ENCODE results near the gene SCN2B. TPM values are rescaled to one million over a fixed set of nuclear protein-coding genes. Genes with fewer than 3 reads are reported as not detected.

Gene SCN2B
- total and polyA plus RNA-seq, 5 experiments from 2014 or later, result not detected

DNA sequence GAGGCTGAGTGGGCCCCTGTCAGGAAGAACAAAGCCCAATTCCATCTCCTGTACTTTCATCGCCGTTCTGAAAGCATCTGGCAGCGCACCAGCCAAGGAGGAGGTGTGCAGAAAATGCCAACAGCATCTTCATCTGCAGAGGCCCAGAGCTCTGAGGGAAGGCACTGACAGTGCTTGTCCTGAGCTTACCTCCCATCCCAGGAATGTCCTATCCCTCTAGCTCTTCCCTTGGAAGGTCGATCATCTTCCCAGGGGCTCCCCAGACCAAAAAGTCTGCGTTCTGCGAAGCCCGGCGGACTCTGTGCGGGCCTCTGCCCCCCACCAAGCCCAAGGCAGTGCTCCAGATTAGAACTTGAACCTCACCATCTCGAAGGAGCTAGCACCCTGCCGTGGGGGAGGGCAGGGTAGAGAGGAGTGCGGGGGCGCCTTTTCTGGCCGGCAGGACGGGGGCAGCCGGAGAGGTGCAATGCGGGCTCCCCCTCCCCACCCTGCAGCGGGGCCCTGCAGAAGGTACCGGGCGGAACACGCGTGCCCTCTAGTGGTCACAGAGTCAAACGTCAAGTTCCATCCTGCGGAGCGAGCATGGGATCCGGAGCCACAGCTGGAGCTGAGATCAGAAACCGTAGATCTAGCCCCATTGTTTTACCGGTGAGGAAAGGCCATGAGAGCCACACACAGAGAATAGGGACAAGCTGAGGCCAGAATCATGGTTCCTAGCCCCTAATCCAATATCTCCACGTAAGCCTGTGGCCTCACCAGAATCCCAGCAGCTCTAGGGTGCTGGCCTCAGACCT is 5.0 kb downstream of the SCN2B start:
- no peak overlapping the region for H3K4me3 Mint-ChIP-seq
- no peaks in the 10 kb centered on the region for H3K9me3 Mint-ChIP-seq
- POLR2A ChIA-PET, result interaction anchor here (1.0 to 1.3 kb wide), 3 partner anchors 9 to 179 kb away, joined by 3 read pairs; no protein-coding TSS in a partner anchor
- DNase-seq (peak; percentile 56 to 84 (median 69)), ATAC-seq (peak; percentile 94 to 98)
- H3K4me1 Mint-ChIP-seq, result peaks cover 2 to 7% (median 5%) of the 10 kb centered on the region in 4 donors
- H3K27ac Mint-ChIP-seq, result no peak overlapping the region
- H3K27me3 Mint-ChIP-seq, result peaks cover 0 to 18% (median 8%) of the 10 kb centered on the region in 5 donors
- H3K36me3 Mint-ChIP-seq, result no peaks in the 10 kb centered on the region

DNA sequence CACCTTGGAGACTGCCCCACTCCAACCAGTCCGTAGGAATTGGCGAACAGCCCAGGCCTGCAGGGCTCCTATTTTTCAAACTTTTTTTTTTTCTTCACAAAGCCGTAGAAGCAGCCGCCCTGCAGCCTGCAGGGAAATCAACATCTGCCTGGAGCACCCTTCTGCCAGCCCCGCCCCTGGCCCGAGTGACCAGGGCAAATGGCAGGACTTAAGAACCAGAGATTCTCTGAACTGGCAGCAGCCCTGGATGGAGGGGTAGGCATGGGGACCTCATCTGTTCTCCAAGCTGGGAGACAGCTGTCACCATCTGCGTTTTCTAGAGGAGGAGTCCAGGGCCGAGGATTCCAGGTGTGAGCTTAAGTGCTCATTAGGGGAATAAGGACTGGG is 5.6 kb downstream of the SCN2B start:
- ATAC-seq (no peak), DNase-seq (no peak)
- Mint-ChIP-seq H3K27me3 (peaks cover 0 to 13% (median 7%) of the 10 kb centered on the region in 5 donors), H3K27ac (no peak overlapping the region), H3K36me3 (no peaks in the 10 kb centered on the region), H3K9me3 (no peaks in the 10 kb centered on the region), H3K4me1 (peaks cover 2 to 7% (median 5%) of the 10 kb centered on the region in 4 donors), H3K4me3 (no peak overlapping the region)
- POLR2A ChIA-PET, result interaction anchor here (1.3 kb wide), 1 partner anchor 9 kb away, joined by 3 read pairs; no protein-coding TSS in a partner anchor

DNA sequence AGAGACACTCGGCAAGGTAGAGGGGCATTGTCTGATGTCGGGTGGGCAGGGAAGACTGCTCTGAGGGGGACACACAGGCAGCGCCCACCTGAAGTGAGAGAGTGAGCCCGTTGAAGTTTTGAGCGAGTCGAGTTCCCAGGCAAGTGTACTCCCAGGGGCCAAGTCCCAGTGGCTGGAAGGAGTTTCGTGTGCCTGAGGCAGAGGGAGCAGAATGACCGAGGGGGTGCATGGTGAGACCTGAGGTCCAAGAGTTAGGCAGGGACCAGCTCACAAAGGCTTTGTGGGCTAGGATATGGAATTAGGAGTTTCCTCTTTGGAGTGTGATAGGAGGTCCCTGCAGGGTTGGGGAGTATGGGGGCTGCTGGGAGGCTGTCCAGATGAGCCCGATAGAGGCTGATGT is 6.2 kb downstream of the SCN2B start:
- H3K9me3 Mint-ChIP-seq, result no peaks in the 10 kb centered on the region
- ATAC-seq (no peak), DNase-seq (no peak)
- peaks cover 2 to 7% (median 5%) of the 10 kb centered on the region in 4 donors for H3K4me1 Mint-ChIP-seq
- H3K27me3 Mint-ChIP-seq, result peaks cover 0 to 13% (median 7%) of the 10 kb centered on the region in 5 donors
- H3K36me3 Mint-ChIP-seq, result no peaks in the 10 kb centered on the region
- POLR2A ChIA-PET, result interaction anchor here (1.3 kb wide), 1 partner anchor 10 kb away, joined by 3 read pairs; no protein-coding TSS in a partner anchor
- no peak overlapping the region for H3K4me3 Mint-ChIP-seq
- H3K27ac Mint-ChIP-seq, result no peak overlapping the region

DNA sequence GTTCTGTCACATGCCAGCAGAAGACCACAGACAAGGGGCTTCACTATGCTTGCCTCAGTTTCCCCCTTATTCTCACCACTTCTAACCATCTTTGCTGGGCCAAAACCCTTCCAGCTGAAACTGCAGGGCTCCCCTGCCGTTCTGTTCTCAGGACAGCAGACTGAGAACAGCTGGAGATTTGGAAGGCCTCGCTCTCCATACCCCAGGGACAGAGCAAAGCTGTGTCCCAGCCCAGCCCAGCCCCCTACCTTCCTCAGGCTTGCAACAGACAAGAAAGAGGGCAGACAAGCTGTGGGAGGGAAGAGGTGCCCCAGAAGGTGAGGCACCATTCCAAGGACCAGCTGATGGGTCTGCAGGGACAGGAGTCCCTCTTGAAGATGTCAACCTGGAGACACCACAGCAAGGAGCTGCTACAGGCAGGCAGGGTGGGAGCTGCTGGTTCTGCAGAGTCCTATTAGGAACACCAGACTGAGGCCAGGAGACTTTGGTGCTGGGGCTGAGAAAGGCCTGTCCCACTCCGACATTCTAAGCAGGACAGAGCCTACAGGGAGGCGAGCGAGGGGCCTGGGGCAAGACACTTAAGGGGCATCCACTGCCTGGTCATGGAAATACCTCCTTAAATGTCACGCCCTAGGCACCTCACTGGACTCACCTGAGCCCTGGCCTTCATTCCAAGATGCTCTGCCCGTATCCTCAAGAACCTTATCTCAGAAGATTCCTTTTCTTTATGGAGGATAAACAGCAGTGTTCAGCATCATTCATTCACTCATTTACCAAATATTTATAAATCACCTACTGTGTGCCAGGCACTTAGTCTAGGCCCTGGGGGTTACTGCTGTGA is 6.9 kb downstream of the SCN2B start:
- Mint-ChIP-seq H3K4me3 (no peak overlapping the region), H3K36me3 (no peaks in the 10 kb centered on the region), H3K4me1 (peaks cover 2 to 7% (median 5%) of the 10 kb centered on the region in 4 donors), H3K27me3 (peaks cover 0 to 13% (median 6%) of the 10 kb centered on the region in 5 donors), H3K9me3 (no peaks in the 10 kb centered on the region), H3K27ac (no peak overlapping the region)
- ATAC-seq, result no peak
- POLR2A ChIA-PET, result no interaction called here
- no peak for DNase-seq

DNA sequence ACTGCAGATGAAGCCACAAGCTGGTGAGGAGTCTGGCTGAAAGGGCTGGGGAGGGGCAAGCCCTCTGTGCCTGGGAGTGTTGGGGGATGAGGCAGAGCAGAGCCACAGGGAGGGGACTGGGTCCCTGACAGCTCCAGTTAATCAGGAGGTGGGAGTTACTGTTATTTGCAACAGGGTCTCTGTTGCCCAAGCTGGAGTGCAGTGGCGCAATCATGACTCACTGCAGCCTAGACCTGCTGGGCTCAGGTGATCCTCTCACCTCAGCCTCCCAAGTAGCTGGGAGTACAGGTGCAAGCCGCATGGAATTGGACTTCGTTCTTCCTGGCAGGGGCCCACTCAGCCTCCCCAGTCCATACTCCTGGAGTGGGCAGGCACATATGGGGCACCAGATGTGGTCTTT is 7.7 kb downstream of the SCN2B start:
- no peak for ATAC-seq
- DNase-seq, result no peak
- Mint-ChIP-seq H3K9me3 (no peaks in the 10 kb centered on the region), H3K27ac (peak overlapping the region in 1 of 10 donors; percentile 47), H3K27me3 (peaks cover 0 to 15% (median 3%) of the 10 kb centered on the region in 5 donors), H3K4me1 (peaks cover 2 to 9% (median 5%) of the 10 kb centered on the region in 4 donors), H3K36me3 (no peaks in the 10 kb centered on the region), H3K4me3 (no peak overlapping the region)
- POLR2A ChIA-PET, result no interaction called here

DNA sequence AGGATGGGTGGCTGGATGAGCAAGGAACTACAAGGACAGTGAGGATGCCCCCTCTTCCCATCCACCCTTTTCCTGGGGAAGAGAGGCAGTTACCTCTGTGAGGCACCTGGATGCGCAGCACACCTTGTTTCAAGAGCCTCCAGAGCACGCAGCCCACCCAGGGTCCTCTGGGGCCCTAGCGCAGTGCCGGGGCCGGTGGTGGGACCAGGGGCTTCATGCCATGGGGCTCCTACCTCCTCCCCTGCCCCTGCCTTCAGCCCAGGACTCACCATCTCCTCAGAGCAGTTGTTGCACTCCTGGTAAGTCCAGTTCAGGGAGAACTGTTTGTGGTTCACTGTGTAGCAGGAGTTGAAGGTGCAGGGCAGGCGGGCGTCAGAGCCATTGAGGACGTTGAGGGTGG is 8.1 kb downstream of the SCN2B start:
- H3K27ac Mint-ChIP-seq, result peak overlapping the region in 1 of 10 donors; percentile 47
- peaks cover 0 to 18% (median 3%) of the 10 kb centered on the region in 5 donors for H3K27me3 Mint-ChIP-seq
- H3K4me1 Mint-ChIP-seq, result peaks cover 2 to 9% (median 5%) of the 10 kb centered on the region in 4 donors
- no peaks in the 10 kb centered on the region for H3K9me3 Mint-ChIP-seq
- DNase-seq (no peak), ATAC-seq (no peak)
- H3K4me3 Mint-ChIP-seq, result no peak overlapping the region
- POLR2A ChIA-PET, result no interaction called here
- no peaks in the 10 kb centered on the region for H3K36me3 Mint-ChIP-seq

DNA sequence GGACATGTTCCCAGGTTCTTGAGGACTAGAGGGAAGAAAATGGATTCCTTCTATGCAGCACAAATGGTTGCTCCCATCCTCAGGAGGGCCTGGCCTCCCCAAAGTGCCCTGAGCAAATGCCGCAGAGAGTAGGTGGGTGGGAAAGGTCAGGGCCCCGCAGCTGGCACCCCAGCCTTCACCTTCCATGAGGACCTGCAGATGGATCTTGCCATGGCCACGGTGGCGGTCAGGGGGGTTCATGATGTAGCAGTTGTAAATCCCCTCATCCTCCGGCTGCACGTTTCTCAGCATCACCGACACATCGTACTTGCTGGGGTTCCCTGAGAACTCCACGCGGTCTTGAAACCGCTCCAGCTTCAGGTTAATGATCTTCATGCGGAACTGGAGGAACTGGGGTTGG is 8.5 kb downstream of the SCN2B start:
- Mint-ChIP-seq H3K4me3 (no peak overlapping the region), H3K36me3 (no peaks in the 10 kb centered on the region), H3K27me3 (peaks cover 0 to 20% (median 3%) of the 10 kb centered on the region in 5 donors), H3K27ac (no peak overlapping the region), H3K4me1 (peaks cover 2 to 7% (median 5%) of the 10 kb centered on the region in 4 donors), H3K9me3 (no peaks in the 10 kb centered on the region)
- ATAC-seq (no peak), DNase-seq (no peak)
- POLR2A ChIA-PET, result no interaction called here

- H3K4me3 Mint-ChIP-seq, result no peak overlapping the region
- no peak for ATAC-seq
- DNase-seq, result no peak
- H3K27me3 Mint-ChIP-seq, result peaks cover 0 to 20% (median 3%) of the 10 kb centered on the region in 5 donors
- no peaks in the 10 kb centered on the region for H3K36me3 Mint-ChIP-seq
- H3K9me3 Mint-ChIP-seq, result no peaks in the 10 kb centered on the region
- H3K4me1 Mint-ChIP-seq, result peaks cover 2 to 7% (median 5%) of the 10 kb centered on the region in 4 donors
- no peak overlapping the region for H3K27ac Mint-ChIP-seq
- POLR2A ChIA-PET, result no interaction called here
Measured at GRCh38 chr11:118167253-118167652, 9.2 kb downstream of the SCN2B start.

GRCh38 chr11:118166641-118167040 is 9.8 kb downstream of the SCN2B start:
- H3K36me3 Mint-ChIP-seq, result no peaks in the 10 kb centered on the region
- no peak for ATAC-seq
- POLR2A ChIA-PET, result no interaction called here

GRCh38 chr11:118164885-118165284 is 11.6 kb downstream of the SCN2B start:
- ATAC-seq (no peak), DNase-seq (no peak)
- Mint-ChIP-seq H3K27me3 (peaks cover under 1 to 16% (median 3%) of the 10 kb centered on the region in 5 donors), H3K27ac (no peak overlapping the region), H3K4me1 (peaks cover 0 to 3% (median 0%) of the 10 kb centered on the region in 4 donors), H3K9me3 (no peaks in the 10 kb centered on the region), H3K4me3 (no peak overlapping the region), H3K36me3 (no peaks in the 10 kb centered on the region)
- POLR2A ChIA-PET, result no interaction called here

More at GRCh38 chr11:118166641-118167040, 9.8 kb downstream of the SCN2B start:
- no peak for DNase-seq
- Mint-ChIP-seq H3K9me3 (no peaks in the 10 kb centered on the region), H3K27me3 (peaks cover 0 to 20% (median 3%) of the 10 kb centered on the region in 5 donors), H3K27ac (no peak overlapping the region), H3K4me1 (peaks cover under 1 to 6% (median 2%) of the 10 kb centered on the region in 4 donors), H3K4me3 (no peak overlapping the region)

DNA sequence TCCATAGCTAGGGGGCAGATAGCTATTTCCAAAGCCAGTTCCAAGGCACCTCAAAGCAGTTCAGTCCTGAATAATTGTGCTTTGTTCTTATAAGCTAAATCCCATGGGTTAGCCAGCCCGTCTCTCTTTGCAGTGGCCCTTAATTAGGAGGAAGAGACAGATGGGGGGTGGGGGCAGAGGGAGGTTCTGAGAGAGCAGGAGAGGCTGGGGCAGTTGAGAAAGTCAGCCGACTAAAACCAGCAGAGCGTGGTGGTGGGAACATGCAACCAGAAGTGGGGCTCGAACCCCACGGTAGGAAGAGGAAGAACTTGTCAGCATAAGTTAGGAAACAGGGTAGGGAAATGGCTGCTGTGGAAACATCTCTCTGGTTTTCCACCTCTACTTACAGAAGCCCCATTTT is 12.9 kb downstream of the SCN2B start:
- Mint-ChIP-seq H3K4me1 (peaks cover 0 to 2% (median 0%) of the 10 kb centered on the region in 4 donors), H3K27ac (no peak overlapping the region), H3K36me3 (no peaks in the 10 kb centered on the region), H3K9me3 (no peaks in the 10 kb centered on the region), H3K4me3 (no peak overlapping the region), H3K27me3 (peaks cover 4 to 17% (median 12%) of the 10 kb centered on the region in 5 donors)
- POLR2A ChIA-PET, result no interaction called here
- DNase-seq (no peak), ATAC-seq (no peak)

DNA sequence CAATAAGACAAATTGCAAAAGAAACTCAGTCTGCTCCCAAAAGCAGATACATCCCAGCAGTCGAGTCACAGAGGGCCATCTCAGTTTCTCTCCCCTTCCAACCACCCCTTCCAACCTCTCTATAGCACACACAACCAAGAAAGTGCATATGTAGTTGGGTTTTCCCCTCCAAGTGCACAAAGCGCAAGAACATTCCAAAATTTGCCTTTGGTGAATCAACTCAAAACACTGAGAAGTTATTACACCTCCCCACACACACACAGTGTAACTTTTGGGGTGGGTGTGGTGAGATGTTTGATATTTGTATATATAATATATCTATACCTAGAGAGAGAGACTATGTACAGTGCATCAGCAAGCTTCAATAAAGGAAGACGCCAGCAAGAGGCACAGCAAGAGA is 13.6 kb downstream of the SCN2B start:
- POLR2A ChIA-PET, result no interaction called here

DNA sequence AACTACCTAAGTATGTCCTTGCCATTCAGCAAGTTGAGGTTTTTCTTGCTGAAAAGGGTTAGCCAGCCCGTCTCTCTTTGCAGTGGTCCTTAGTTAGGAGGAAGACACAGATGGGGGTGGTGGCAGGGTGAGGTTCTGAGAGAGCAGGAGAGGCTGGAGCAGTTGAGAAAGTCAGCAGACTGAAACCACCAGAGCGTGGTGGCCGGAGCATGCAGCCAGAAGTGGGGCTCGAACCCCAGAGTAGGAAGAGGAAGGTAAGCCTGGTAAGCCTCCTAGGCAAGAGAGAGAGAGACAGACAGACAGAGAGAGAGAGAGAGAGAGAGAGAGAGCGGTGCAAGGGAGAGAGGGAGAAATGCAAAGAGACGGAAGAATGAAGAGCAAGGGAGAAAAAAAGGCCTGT is 14.7 kb downstream of the SCN2B start:
- ATAC-seq, result no peak
- Mint-ChIP-seq H3K27me3 (peaks cover 12 to 34% (median 23%) of the 10 kb centered on the region in 5 donors), H3K4me3 (no peak overlapping the region), H3K4me1 (peaks cover 3 to 12% (median 6%) of the 10 kb centered on the region in 4 donors), H3K9me3 (no peaks in the 10 kb centered on the region), H3K27ac (no peak overlapping the region), H3K36me3 (no peaks in the 10 kb centered on the region)
- POLR2A ChIA-PET, result no interaction called here
- DNase-seq, result no peak

More for the DNA sequence above, 13.6 kb downstream of the SCN2B start:
- no peaks in the 10 kb centered on the region for H3K36me3 Mint-ChIP-seq
- no peak overlapping the region for H3K27ac Mint-ChIP-seq
- H3K4me1 Mint-ChIP-seq, result peaks cover 0 to 3% (median 1%) of the 10 kb centered on the region in 4 donors
- peaks cover 5 to 23% (median 16%) of the 10 kb centered on the region in 5 donors for H3K27me3 Mint-ChIP-seq
- DNase-seq, result no peak
- no peaks in the 10 kb centered on the region for H3K9me3 Mint-ChIP-seq
- no peak for ATAC-seq
- H3K4me3 Mint-ChIP-seq, result no peak overlapping the region

All from naive thymus-derived CD8-positive, alpha-beta T cell (primary cell).